ENCODE data around the gene OSM.

GRCh38 chr22:30306627-30307011, 40.0 kb upstream of the OSM start:
- TF ChIP-seq SIN3A (IDR thresholded peaks at IDR 0.05; ENCODE audit: borderline replicate concordance, insufficient read depth, low read depth, low read length) (no peak), POLR2AphosphoS5 (IDR thresholded peaks at IDR 0.05; ENCODE audit: low read depth, low read length) (no peak)
